Measurements from ENCODE around the gene SFXN5.

- no peak for TF ChIP-seq EZH2 (IDR thresholded peaks at IDR 0.05; ENCODE audit: insufficient read depth, poor library complexity, severe bottlenecking)
- TF ChIP-seq EZH2phosphoT487 (IDR thresholded peaks at IDR 0.05; ENCODE audit: insufficient read depth, low read depth), result no peak
Observed at GRCh38 chr2:73079636-73080035, 8.1 kb upstream of the SFXN5 start.
